ENCODE results near the gene PRELID1. TPM values are rescaled to one million over a fixed set of nuclear protein-coding genes. Genes with fewer than 3 reads are reported as not detected.

The PRELID1 gene
- total RNA-seq, 1 donor from 2014 or later: 94.0 TPM

DNA sequence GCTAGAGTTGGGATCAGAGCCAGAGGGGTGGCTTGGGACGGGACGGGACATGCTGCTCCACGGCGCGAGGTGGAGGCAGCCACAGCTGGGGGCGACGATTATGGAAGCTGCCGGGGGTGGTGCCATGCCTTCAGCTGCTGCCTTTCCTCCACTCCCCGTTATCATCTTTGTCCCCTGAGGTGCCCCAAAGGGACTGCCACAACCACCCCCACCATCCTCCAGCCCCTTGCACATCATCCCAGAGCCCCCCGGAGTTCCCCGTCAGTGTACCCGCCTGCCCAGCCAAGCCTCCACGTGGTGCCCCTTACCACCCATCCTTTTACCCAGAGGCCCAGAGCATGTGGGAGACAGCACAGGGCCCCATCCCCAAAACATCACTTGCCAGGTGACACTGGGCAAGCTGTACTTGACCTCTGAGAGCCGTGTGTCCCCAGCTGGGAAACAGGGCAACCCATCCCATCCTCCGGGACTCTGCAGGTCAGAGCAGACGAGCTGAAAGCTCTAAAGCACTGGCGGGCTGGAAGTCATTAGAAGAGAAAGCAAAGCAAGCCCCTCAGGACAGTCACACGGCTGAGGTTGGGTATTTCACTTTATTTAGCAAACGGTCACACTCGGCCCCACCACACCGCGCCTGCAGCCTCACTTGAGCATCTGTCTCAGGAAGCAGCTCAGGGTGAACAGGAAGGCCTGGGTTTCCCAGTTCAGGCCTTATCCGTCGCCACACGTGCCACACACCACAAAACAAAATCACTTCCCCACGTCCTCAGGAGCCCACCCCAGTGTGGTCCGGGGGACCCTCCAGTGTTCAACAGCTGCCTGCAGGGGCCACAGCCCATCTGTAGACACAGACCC lies 27.6 kb downstream of the PRELID1 start:
- no peaks in the 10 kb centered on the region for H3K9me3 Mint-ChIP-seq (ENCODE audit: low read depth)
- peaks cover 7% of the 10 kb centered on the region for H3K4me1 Mint-ChIP-seq (ENCODE audit: low read depth)
- DNase-seq (ENCODE audit: low spot score, unreplicated experiment): no peak
- peak overlapping the region; percentile 34 for H3K27ac Mint-ChIP-seq
- no peaks in the 10 kb centered on the region for H3K27me3 Mint-ChIP-seq
- TF ChIP-seq, protein P1, sequence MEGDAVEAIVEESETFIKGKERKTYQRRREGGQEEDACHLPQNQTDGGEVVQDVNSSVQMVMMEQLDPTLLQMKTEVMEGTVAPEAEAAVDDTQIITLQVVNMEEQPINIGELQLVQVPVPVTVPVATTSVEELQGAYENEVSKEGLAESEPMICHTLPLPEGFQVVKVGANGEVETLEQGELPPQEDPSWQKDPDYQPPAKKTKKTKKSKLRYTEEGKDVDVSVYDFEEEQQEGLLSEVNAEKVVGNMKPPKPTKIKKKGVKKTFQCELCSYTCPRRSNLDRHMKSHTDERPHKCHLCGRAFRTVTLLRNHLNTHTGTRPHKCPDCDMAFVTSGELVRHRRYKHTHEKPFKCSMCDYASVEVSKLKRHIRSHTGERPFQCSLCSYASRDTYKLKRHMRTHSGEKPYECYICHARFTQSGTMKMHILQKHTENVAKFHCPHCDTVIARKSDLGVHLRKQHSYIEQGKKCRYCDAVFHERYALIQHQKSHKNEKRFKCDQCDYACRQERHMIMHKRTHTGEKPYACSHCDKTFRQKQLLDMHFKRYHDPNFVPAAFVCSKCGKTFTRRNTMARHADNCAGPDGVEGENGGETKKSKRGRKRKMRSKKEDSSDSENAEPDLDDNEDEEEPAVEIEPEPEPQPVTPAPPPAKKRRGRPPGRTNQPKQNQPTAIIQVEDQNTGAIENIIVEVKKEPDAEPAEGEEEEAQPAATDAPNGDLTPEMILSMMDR (IDR thresholded peaks at IDR 0.05; ENCODE audit: unreplicated experiment): no peak
- peaks cover 33% of the 10 kb centered on the region for H3K36me3 Mint-ChIP-seq (ENCODE audit: insufficient read depth)
- no peak overlapping the region for H3K4me3 Mint-ChIP-seq (ENCODE audit: low read depth)

DNA sequence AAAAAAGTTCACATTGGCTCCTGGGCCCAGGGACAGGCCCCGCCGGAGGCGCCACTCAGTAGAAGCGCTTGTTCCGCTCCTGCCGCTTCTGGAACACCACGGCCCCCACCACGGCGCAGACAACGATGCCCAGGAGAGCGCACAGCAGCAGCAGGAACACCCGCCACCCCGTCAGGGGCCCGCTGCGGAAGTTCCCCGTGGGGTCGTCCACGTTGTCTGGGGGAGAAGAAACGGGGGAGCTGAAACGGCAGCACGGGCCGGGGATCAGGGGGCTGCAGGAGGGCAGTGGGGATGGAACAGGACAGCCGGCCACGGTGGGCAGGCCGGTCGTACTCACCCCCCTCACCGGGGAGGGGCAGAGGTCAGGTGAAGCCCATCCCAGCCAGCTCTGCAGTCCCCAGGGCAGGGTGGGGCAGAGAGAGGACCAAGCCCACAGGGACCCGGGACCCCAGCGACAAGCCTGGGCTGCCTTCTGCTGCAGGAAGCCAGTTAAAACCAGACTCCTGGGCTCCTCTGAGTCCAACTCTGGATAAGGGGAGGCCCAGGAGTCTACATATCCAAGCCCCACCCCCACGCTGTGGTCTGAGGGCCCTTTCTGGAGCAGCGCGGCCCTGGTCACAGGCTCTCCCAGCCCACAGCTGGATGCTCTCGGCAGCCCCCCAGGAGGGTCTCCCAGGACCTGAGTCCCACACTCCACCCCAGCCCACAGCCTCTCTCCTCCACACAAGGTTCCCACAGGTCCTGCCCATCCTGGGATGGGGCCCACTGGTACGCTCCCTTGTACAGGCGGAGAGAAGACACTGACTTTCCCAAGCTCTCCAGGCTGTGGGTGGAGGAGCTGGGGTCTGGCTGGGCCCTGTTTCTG lies 28.7 kb downstream of the PRELID1 start:
- Mint-ChIP-seq H3K4me1 (ENCODE audit: low read depth) (peaks cover 3% of the 10 kb centered on the region), H3K36me3 (ENCODE audit: insufficient read depth) (peaks cover 36% of the 10 kb centered on the region), H3K27me3 (no peaks in the 10 kb centered on the region), H3K27ac (no peak overlapping the region), H3K9me3 (ENCODE audit: low read depth) (no peaks in the 10 kb centered on the region), H3K4me3 (ENCODE audit: low read depth) (no peak overlapping the region)
- DNase-seq (ENCODE audit: low spot score, unreplicated experiment): no peak
- TF ChIP-seq, protein P1 (IDR thresholded peaks at IDR 0.05; ENCODE audit: unreplicated experiment): no peak

DNA sequence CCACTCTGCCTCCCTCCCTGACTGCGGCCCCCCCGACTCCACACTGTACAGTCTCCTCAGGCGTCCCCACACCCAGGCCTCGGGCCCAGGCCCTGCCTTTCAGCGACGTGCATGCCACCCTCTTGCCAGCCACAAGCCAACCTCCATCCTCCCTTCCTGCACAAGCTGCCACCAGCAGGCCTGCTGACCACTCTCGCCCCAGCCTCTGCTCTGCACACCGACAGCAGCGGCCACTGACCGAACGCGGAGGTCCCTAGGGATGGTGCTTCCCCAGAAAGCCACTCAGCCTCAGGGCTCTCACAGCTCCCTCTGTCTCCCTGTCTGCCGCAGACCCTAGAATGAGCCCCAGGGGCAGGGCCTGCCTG lies 29.3 kb downstream of the PRELID1 start:
- Mint-ChIP-seq H3K27ac (no peak overlapping the region), H3K4me3 (ENCODE audit: low read depth) (no peak overlapping the region), H3K4me1 (ENCODE audit: low read depth) (peaks cover 2% of the 10 kb centered on the region), H3K27me3 (no peaks in the 10 kb centered on the region), H3K9me3 (ENCODE audit: low read depth) (no peaks in the 10 kb centered on the region), H3K36me3 (ENCODE audit: insufficient read depth) (peaks cover 37% of the 10 kb centered on the region)
- TF ChIP-seq, protein P1 (IDR thresholded peaks at IDR 0.05; ENCODE audit: unreplicated experiment): no peak
- DNase-seq (ENCODE audit: low spot score, unreplicated experiment): no peak

GRCh38 chr5:177333420-177334154 lies 30.0 kb downstream of the PRELID1 start:
- Mint-ChIP-seq H3K27me3 (no peaks in the 10 kb centered on the region), H3K9me3 (ENCODE audit: low read depth) (no peaks in the 10 kb centered on the region), H3K4me3 (ENCODE audit: low read depth) (no peak overlapping the region), H3K36me3 (ENCODE audit: insufficient read depth) (peaks cover 37% of the 10 kb centered on the region), H3K4me1 (ENCODE audit: low read depth) (peaks cover 2% of the 10 kb centered on the region), H3K27ac (no peak overlapping the region)
- TF ChIP-seq, protein P1 (IDR thresholded peaks at IDR 0.05; ENCODE audit: unreplicated experiment): no peak
- DNase-seq (ENCODE audit: low spot score, unreplicated experiment): no peak

- DNase-seq (ENCODE audit: low spot score, unreplicated experiment): no peak
- peaks cover 37% of the 10 kb centered on the region for H3K36me3 Mint-ChIP-seq (ENCODE audit: insufficient read depth)
- no peak overlapping the region for H3K4me3 Mint-ChIP-seq (ENCODE audit: low read depth)
- H3K9me3 Mint-ChIP-seq (ENCODE audit: low read depth): no peaks in the 10 kb centered on the region
- H3K27me3 Mint-ChIP-seq: no peaks in the 10 kb centered on the region
- TF ChIP-seq, protein P1 (IDR thresholded peaks at IDR 0.05; ENCODE audit: unreplicated experiment): no peak
- no peak overlapping the region for H3K27ac Mint-ChIP-seq
- peaks cover 2% of the 10 kb centered on the region for H3K4me1 Mint-ChIP-seq (ENCODE audit: low read depth)
These were observed 30.6 kb downstream of the PRELID1 start for GRCh38 chr5:177334155-177334551.

Measured in progenitor cell of endocrine pancreas (in vitro differentiated cells).